Smooth muscle cell (in vitro differentiated cells): Measurements from ENCODE around the gene DUSP7. TPM values are rescaled to one million over a fixed set of nuclear protein-coding genes. Genes with fewer than 3 reads are reported as not detected.

Experiments
- DNase-seq: peaks from one replicate; lab custom pipeline; 2025; ENCODE audit not compliant: unreplicated experiment; lab: John Stamatoyannopoulos, UW
- H2AFZ ChIP-seq: fragments of 200-600 bp; sonication (generic); 2 replicates; pipeline ENCODE4 v1.6.0; 2016; ENCODE audit warnings: antibody characterized with exemption, low read depth, mild to moderate bottlenecking
- H3F3A ChIP-seq: fragments of 200-600 bp; sonication (generic); 2 replicates; pipeline ENCODE4 v1.6.0; 2017; ENCODE audit warnings: antibody characterized with exemption, low read depth
- H3K27ac ChIP-seq: fragments of 200-600 bp; sonication (generic); 2 replicates; pipeline ENCODE4 v1.5.1; 2016; ENCODE audit warnings: low read depth, mild to moderate bottlenecking
- H3K27me3 ChIP-seq: fragments of 200-600 bp; sonication (generic); 2 replicates; pipeline ENCODE4 v1.6.1; 2016; ENCODE audit warnings: low read depth, mild to moderate bottlenecking
- H3K36me3 ChIP-seq: fragments of 200-600 bp; sonication (generic); 2 replicates; pipeline ENCODE4 v1.5.1; 2016; ENCODE audit warnings: low read depth
- H3K4me1 ChIP-seq: fragments of 200-600 bp; sonication (generic); 2 replicates; pipeline ENCODE4 v1.5.1; 2016; ENCODE audit warnings: low read depth
- H3K4me2 ChIP-seq: fragments of 200-600 bp; sonication (generic); 2 replicates; pipeline ENCODE4 v1.6.0; 2016; ENCODE audit warnings: mild to moderate bottlenecking
- H3K4me3 ChIP-seq: fragments of 200-600 bp; sonication (generic); 2 replicates; pipeline ENCODE4 v1.5.1; 2016; ENCODE audit warnings: mild to moderate bottlenecking
- H3K79me2 ChIP-seq: fragments of 200-600 bp; sonication (generic); 2 replicates; pipeline ENCODE4 v1.6.0; 2016; ENCODE audit warnings: low read depth, mild to moderate bottlenecking
- H3K9ac ChIP-seq: fragments of 200-600 bp; sonication (generic); 2 replicates; pipeline ENCODE4 v1.6.0; 2016; ENCODE audit warnings: low read depth
- H3K9me3 ChIP-seq: fragments of 200-600 bp; sonication (generic); replicated peaks from 2 replicates; pipeline ENCODE4 v1.5.1; 2016; ENCODE audit warnings: low read depth
- H4K20me1 ChIP-seq: fragments of 200-600 bp; sonication (generic); 2 replicates; pipeline ENCODE4 v1.6.0; 2016; ENCODE audit warnings: low read depth
- WGBS: methylation state at CpG from one replicate; pipeline ENCODE4 v1.1.7; 2016; ENCODE audit warnings: low lambda C conversion rate; 5-methylcytosine and 5-hydroxymethylcytosine counted together
- polyA plus RNA-seq: library from polyadenylated mRNA; unstranded; fragments of >200 nt; fragmentation: Nextera tagmentation; extraction: Ambion mirVana; gene quantifications from 2 replicates; pipeline ENCODE4 v1.2.1, GENCODE V29; 2016
- total RNA-seq: library from RNA; depleted of rRNA; stranded (reverse); fragments of >200 nt; gene quantifications from 2 replicates; pipeline ENCODE4 v1.2.3, GENCODE V29; 2014
- TF ChIP-seq, protein P1 (sequence below): fragments of 200-600 bp; sonication (generic); IDR thresholded peaks from 2 replicates; pipeline ENCODE4 v1.5.1; 2017; ENCODE audit warnings: borderline replicate concordance, mild to moderate bottlenecking, antibody characterized with exemption; ENCODE audit not compliant: insufficient read depth, poor library complexity, severe bottlenecking

The DUSP7 gene
- total and polyA plus RNA-seq, 2 experiments from 2014 or later = 12.4 to 26.8 TPM

DNA sequence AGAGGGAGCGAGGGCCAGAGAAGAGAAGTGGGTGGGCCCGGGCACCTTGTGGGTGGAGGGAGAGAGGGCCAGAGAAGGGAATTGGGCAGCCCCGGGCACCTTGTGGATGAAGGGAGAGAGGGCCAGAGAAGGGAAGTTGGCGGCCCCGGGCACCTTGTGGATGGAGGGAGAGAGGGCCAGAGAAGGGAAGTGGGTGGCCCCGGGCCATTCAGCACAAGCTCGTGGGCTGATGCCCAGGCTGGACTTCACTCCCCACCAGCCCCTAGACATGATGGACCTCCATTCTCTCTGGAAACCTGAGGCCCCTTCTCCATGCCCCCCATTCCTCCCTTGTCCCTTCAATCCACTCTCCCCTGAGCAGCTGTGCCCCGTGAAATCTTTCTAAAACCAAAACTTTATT lies 15.8 kb downstream of the DUSP7 start:
- no peak for DNase-seq
- Histone ChIP-seq H3K9ac (no peak overlapping the region), H3K36me3 (no peaks in the 10 kb centered on the region), H3K4me1 (no peaks in the 10 kb centered on the region), H4K20me1 (no peaks in the 10 kb centered on the region), H3K4me2 (no peak overlapping the region), H3F3A (no peaks in the 10 kb centered on the region), H3K27me3 (no peaks in the 10 kb centered on the region), H3K4me3 (no peak overlapping the region), H3K27ac (no peak overlapping the region), H3K79me2 (no peaks in the 10 kb centered on the region), H3K9me3 (no peaks in the 10 kb centered on the region), H2AFZ (no peak overlapping the region)
- 95% methylated on average over 8 of the region's 8 CpGs for WGBS
- TF ChIP-seq, protein P1, sequence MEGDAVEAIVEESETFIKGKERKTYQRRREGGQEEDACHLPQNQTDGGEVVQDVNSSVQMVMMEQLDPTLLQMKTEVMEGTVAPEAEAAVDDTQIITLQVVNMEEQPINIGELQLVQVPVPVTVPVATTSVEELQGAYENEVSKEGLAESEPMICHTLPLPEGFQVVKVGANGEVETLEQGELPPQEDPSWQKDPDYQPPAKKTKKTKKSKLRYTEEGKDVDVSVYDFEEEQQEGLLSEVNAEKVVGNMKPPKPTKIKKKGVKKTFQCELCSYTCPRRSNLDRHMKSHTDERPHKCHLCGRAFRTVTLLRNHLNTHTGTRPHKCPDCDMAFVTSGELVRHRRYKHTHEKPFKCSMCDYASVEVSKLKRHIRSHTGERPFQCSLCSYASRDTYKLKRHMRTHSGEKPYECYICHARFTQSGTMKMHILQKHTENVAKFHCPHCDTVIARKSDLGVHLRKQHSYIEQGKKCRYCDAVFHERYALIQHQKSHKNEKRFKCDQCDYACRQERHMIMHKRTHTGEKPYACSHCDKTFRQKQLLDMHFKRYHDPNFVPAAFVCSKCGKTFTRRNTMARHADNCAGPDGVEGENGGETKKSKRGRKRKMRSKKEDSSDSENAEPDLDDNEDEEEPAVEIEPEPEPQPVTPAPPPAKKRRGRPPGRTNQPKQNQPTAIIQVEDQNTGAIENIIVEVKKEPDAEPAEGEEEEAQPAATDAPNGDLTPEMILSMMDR = no peak

- no peaks in the 10 kb centered on the region for H3K36me3 ChIP-seq
- H4K20me1 ChIP-seq = no peaks in the 10 kb centered on the region
- no peaks in the 10 kb centered on the region for H3K79me2 ChIP-seq
- H3K9ac ChIP-seq = no peak overlapping the region
- no peak for DNase-seq
- 94% methylated on average over 5 of the region's 17 CpGs for WGBS
- H3K4me1 ChIP-seq = no peaks in the 10 kb centered on the region
- H3K4me3 ChIP-seq = no peak overlapping the region
- H3K9me3 ChIP-seq = no peaks in the 10 kb centered on the region
- H3K4me2 ChIP-seq = no peak overlapping the region
- TF ChIP-seq, protein P1 = no peak
- no peaks in the 10 kb centered on the region for H3F3A ChIP-seq
- H3K27me3 ChIP-seq = no peaks in the 10 kb centered on the region
- no peak overlapping the region for H3K27ac ChIP-seq
- no peak overlapping the region for H2AFZ ChIP-seq
Measured at GRCh38 chr3:52039846-52040245, 16.5 kb downstream of the DUSP7 start.

DNA sequence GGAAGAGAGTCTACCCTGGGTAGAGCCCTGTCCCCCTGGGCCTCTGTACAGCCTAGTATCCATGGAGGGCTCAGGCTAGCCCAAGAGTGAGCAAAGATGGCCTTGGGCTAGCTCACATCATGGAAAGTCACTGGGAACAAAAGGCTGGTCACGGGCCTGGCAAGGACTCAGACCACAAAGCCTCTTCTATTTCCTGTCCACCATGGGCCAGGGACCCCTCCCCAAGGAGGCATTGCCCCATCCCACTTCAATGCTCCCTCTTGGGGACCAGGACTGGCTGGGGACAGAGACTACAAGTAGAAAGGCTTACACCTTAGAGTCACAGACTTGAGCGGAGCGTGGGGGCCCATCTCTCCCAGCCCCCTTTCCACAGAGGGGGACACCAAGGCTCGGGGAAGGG lies 16.9 kb downstream of the DUSP7 start:
- TF ChIP-seq, protein P1 = no peak
- no peak overlapping the region for H3K27ac ChIP-seq
- no peaks in the 10 kb centered on the region for H3K9me3 ChIP-seq
- no peak overlapping the region for H2AFZ ChIP-seq
- H3K27me3 ChIP-seq = no peaks in the 10 kb centered on the region
- H3K36me3 ChIP-seq = no peaks in the 10 kb centered on the region
- H3K4me2 ChIP-seq = no peak overlapping the region
- 97% methylated on average over 4 of the region's 4 CpGs for WGBS
- H3K4me1 ChIP-seq = no peaks in the 10 kb centered on the region
- H3K79me2 ChIP-seq = no peaks in the 10 kb centered on the region
- H3F3A ChIP-seq = no peaks in the 10 kb centered on the region
- no peak for DNase-seq
- no peaks in the 10 kb centered on the region for H4K20me1 ChIP-seq
- no peak overlapping the region for H3K4me3 ChIP-seq
- no peak overlapping the region for H3K9ac ChIP-seq

DNA sequence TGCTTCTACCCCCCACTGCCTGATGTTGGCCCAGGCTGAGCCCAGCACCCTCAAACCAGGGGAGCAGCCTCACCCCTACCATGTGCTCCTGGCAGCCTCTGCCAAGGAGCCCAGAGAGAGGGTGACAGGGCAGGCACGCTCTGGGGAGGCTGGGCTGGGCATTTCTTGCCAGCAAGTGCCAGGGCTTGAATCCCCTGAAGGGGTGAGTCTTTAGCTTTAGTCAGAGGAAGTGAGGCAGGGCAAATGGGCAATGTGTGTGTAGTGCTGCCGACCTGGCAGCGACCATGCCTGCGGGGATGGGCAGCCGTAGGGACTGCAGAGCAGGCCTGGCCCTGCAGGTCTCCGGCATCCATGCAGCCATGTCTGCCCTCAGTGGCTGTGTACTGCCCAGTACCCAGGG lies 18.1 kb downstream of the DUSP7 start:
- H2AFZ ChIP-seq = no peak overlapping the region
- no peaks in the 10 kb centered on the region for H3K79me2 ChIP-seq
- no peaks in the 10 kb centered on the region for H3K9me3 ChIP-seq
- H3K36me3 ChIP-seq = no peaks in the 10 kb centered on the region
- TF ChIP-seq, protein P1 = no peak
- H3K4me2 ChIP-seq = no peak overlapping the region
- H4K20me1 ChIP-seq = no peaks in the 10 kb centered on the region
- DNase-seq = no peak
- H3F3A ChIP-seq = no peaks in the 10 kb centered on the region
- H3K9ac ChIP-seq = no peak overlapping the region
- no peaks in the 10 kb centered on the region for H3K27me3 ChIP-seq
- H3K27ac ChIP-seq = no peak overlapping the region
- no peaks in the 10 kb centered on the region for H3K4me1 ChIP-seq
- 98% methylated on average over 6 of the region's 6 CpGs for WGBS
- H3K4me3 ChIP-seq = no peak overlapping the region
